HuH-7 (cell line): ENCODE data around the gene SCAF4.
A peak's percentile ranks its signal among the peaks of the same experiment; 100 is the strongest.

Experiments used
- DNase-seq: peaks from one replicate; pipeline ENCODE4 v3.0.0; 2011; ENCODE audit warnings: low spot score

SCAF4 gene

DNA sequence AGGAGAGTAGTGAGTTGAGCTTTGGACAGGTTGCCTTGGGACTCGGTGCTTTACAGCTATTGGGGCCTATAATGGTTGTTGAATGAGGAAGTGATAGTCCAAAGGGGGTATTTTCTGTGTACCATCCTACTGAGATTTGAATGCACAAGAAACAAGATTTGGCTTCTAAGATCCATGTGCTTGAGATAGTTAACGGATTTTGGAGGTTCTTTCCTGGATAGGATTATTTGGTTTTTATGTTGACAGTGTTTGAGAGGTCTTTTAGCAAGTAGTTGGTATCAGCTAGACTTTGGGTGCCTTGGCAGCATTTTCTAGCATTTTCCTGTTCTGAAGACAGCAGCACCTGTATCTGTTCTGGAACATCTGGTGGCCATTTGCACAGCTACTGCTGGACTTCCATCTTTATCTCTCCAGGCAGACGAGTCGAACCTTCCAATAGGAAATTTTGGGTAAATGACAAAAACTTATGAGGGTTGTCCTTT, 3.6 kb upstream of the SCAF4 start:
- no peak for DNase-seq

DNA sequence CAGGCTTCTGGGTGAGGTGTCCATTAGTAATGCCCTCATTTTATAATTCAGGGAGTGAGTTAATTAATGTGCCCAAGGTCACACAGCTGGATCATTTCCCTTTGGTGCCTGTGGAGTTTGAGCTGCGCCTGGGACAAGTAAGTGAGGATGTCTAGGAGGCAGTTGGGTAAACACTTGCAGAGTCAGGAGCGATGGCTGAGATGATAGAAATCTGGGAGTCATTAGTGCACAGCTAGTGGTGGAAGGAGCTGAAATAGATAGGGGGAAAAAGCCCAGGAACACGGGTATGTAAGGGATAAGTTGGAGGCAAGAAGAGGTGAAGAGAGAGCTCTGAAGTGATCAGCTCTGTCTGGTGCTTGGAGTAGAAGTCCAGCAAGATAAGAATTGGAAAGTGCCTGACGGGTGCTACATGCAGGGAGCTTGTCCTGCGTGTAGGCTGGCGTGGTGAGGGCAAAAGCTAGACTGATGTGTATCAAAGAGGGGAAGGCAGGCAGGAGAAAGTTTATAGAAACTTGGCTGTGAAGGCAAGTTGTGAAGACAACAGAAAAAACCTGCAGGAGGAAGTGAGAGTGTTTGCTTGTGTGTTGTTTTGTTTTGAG, 1.7 kb upstream of the SCAF4 start:
- DNase-seq: no peak

DNA sequence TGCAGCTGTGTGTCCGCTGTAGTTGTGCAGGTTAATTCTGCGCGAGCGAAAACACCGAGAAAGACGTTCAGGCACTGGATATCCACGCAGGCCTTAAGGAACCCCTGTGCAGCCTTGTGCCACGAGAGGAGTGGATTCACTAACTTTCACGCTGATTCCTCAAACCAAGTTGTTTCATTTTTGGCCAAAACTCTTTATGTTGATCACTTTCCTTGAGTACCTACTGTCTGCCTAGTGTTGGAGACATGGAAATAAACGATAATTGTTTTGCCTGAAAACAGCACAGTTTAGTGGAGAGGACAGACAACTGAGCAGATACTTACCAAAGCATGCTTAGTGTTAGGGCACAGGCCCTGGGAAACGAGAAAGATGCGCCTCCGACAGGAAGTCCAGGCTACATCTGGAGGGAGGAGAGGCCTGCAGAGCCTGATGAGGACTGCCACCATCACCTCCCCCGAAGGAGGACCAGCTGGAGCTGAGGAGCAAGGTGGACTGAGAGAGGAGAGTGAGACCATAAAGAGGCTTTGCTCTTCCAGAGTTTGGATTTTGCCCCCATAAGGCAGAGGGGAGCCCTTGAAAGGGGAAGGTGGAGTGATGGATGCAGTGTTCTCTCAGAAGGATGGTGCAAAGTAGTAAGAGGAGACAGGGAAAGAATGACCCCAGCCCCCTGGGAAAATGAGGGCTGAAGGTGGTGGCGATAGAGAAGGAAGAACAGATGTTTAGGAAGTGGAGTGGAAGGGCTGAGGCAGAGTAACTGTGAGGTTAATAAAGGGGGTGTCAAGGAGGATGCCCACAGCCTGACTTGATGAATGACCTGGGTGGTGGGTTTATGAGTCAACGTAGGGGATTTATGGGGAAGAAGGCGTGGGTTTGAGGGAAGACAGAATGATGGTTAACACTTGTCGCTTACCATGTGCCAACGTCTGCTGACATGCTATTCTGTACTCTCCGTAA, 956 bp upstream of the SCAF4 start:
- DNase-seq: peak; percentile 9

DNA sequence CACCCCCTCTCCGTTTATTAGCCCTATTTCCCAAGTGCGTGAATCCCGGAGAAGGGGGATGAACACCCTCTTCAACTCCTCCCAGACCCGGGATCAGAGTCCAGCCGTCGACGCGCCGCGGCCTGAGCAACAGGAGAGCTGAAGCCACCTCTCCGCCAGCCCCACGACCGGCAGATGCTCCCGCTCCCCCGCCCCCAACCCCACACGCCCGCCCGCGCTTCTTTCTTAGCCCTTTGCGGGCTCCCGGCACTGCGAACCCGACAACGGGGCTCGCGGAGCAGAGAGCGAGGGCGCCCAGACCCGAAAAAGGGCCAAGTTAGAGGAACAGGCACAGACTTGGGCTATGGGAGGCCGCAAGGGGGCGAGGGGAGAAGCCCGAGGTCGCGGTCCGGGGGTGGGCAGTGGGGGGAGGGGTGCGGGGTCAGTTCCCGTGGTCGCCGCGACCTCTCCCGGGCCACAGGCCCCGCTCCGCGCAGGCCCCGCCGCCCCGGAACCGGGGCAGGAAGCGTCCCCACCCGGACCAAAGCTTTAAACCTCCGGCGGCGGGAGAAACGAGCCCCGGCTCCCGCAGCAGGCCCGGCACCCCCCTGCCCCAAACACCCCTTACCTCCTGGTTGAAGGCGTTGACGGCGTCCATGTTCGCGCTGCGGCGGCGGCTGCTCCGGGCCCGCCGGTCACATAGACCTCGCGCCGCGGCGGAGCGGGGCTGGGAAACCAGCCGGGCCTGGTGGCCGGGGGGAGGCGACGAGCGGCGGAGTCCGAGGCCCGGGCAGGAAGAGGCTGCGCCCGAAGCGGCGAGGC, 662 bp downstream of the SCAF4 start:
- DNase-seq: peak; percentile 57

DNA sequence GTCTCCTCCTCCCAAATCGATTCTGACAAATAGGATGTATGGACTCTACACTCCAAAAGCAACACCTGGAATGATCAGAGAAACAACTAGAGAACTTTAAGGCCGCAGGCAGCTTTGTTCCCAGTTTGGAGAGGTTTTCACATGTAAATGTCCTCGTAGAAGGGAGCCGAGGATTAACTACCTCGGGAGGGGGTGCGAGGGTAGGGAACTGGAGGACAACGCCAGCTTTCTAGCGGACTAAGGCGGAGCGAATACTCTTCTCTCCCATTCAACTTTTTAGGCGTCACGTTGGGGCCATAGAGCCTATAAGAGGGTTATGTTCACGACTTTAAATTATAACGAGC, 1.2 kb downstream of the SCAF4 start:
- DNase-seq: no peak

- no peak for DNase-seq
These were observed 2.1 kb downstream of the SCAF4 start for GRCh38 chr21:31729622-31730343.

DNA sequence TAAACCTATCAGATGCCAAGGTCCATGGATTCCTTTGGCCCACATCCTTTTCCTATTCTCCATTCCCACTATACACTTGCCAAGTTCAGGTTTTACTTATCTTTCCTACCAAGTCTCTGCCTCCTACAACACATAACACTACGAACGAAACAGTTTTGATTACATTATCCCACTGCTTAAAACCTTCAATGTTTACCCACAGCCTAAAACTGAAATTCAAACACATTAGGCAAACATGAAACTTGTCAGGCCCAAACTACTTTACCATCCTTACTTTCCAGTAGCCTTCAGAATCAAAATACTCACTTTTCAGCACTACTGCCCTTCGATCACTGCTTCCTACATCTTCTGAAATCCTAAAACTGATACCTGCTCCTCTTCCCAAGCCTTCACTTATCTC, 3.0 kb downstream of the SCAF4 start:
- no peak for DNase-seq

GRCh38 chr21:31728191-31728590, 3.7 kb downstream of the SCAF4 start:
- no peak for DNase-seq

DNA sequence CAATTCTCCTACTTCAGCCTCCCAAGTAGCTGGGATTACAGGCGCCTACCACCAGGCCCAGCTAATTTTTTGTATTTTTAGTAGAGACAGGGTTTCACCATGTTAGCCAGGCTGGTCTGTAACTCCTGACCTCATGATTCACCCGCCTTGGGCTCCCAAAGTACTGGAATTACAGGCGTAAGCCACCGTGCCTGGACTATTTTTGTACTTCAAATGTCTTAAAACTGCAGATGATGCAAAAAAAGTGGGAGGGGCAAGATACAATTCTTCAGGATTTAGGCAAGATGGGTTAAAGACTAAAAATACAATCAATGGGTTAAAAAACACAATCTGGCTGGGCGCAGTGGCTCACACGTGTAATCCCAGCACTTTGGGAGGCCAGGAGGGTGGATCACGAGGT, 4.7 kb downstream of the SCAF4 start:
- no peak for DNase-seq

- DNase-seq: no peak
These were observed 5.5 kb downstream of the SCAF4 start for GRCh38 chr21:31726407-31726806.

GRCh38 chr21:31725202-31725839, 6.6 kb downstream of the SCAF4 start:
- no peak for DNase-seq

DNA sequence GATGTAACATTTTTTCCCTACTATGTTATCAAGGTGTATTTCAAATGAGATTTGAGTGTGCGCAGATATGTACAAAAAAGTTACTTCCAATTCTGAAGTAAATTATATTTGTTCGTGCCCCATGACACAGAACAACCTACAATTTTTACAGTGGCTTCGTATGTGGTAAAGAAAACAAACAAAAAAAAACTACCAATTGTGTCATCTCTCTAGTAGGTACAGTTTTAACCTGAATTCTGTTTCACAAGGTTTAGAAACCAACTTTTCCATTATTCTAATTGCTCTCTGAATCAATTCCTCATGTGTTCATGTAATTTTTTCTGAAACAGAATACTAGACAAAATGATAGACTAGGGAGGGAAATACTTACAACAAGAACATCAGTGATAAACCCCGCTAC, 7.4 kb downstream of the SCAF4 start:
- no peak for DNase-seq

GRCh38 chr21:31721381-31721780, 10.5 kb downstream of the SCAF4 start:
- no peak for DNase-seq

- DNase-seq: no peak
These were observed 11.2 kb downstream of the SCAF4 start for GRCh38 chr21:31720739-31721138.

- no peak for DNase-seq
These were observed 11.6 kb downstream of the SCAF4 start for GRCh38 chr21:31720330-31720729.

GRCh38 chr21:31716106-31716505, 15.8 kb downstream of the SCAF4 start:
- no peak for DNase-seq

GRCh38 chr21:31714741-31715365, 17.1 kb downstream of the SCAF4 start:
- DNase-seq: no peak

GRCh38 chr21:31713973-31714740, 17.8 kb downstream of the SCAF4 start:
- DNase-seq: no peak

- no peak for DNase-seq
These were observed 18.8 kb downstream of the SCAF4 start for GRCh38 chr21:31713115-31713514.

GRCh38 chr21:31711745-31712285, 20.1 kb downstream of the SCAF4 start:
- no peak for DNase-seq
